ENCODE data around the gene SV2C. TPM values are rescaled to one million over a fixed set of nuclear protein-coding genes. Genes with fewer than 3 reads are reported as not detected.

SV2C gene
- polyA plus RNA-seq, 1 donor (not counting 4 experiments of a cell fraction or from before 2014, with no cell fraction given) = 0.34 TPM

DNA sequence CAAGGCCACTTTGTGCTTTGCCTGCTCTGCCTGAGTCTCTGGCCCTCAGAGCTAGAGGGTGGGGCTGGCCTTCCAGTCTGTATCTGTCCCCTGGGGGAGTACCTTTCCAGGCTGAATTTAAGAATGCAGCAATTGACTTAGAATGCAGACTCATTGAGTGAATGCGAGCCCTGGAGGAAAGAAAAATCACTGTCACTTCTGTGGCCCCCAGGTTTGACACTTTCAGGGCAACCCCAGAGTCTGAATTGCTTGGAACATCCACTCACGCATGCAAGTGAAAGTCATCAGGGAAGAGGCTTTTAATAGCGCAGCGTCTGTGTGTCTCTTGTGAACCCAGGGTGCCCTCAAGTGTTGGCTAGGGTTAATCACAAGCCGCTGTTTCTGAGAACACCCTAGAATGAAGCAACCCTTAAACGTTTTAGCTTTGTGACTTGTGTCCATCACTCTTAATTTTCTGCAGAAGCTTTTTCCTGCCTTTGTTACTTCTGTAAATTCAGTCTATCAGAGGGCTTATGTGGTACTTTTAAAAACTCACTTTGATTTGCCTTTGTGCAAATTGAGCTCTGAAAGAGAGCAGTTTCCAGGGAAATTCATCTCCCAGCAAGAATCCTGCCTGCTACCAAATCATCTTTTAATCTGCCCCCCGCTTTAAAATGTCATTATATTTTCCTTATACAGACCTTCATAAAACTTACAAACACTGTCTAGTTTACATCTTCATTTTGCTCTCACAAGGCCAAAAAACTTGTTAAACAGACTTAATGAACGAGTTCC lies 173.1 kb downstream of the SV2C start:
- Histone ChIP-seq H4K20me1 (ENCODE audit: control insufficient read depth, extremely low read depth, insufficient read depth, low read length) (no peaks in the 10 kb centered on the region), H3K9ac (ENCODE audit: control insufficient read depth, extremely low read depth, insufficient read depth, low read length) (no peak overlapping the region), H3K27ac (ENCODE audit: control insufficient read depth, insufficient read depth, low read length) (no peak overlapping the region), H3K27me3 (ENCODE audit: control insufficient read depth, extremely low read depth, insufficient read depth, low read length) (peaks cover 10% of the 10 kb centered on the region), H3K4me1 (ENCODE audit: control insufficient read depth, extremely low read depth, insufficient read depth, low read length) (no peaks in the 10 kb centered on the region), H3K79me2 (ENCODE audit: control insufficient read depth, insufficient read depth, low read length) (no peaks in the 10 kb centered on the region), H3K9me3 (ENCODE audit: control insufficient read depth, low read depth, low read length) (no peaks in the 10 kb centered on the region), H3K9me1 (ENCODE audit: control insufficient read depth, extremely low read depth, insufficient read depth, low read length) (no peaks in the 10 kb centered on the region), H3K36me3 (ENCODE audit: control insufficient read depth in 2 of 2, extremely low read depth in 1 of 2, insufficient read depth in 2 of 2, low read length in 2 of 2) (no peaks in the 10 kb centered on the region), H3K4me2 (ENCODE audit: control insufficient read depth, extremely low read depth, insufficient read depth, low read depth, low read length) (peak overlapping the region; percentile 27), H2AFZ (ENCODE audit: control insufficient read depth, low read length) (no peak overlapping the region), H3K4me3 (ENCODE audit: control insufficient read depth in 2 of 3, extremely low read depth in 1 of 3, insufficient read depth in 2 of 3, low read depth in 1 of 3, low read length in 3 of 3) (no peak overlapping the region)
- TF ChIP-seq EZH2 (IDR thresholded peaks at IDR 0.05; ENCODE audit: low read length) = no peak
- TF ChIP-seq, protein P1, sequence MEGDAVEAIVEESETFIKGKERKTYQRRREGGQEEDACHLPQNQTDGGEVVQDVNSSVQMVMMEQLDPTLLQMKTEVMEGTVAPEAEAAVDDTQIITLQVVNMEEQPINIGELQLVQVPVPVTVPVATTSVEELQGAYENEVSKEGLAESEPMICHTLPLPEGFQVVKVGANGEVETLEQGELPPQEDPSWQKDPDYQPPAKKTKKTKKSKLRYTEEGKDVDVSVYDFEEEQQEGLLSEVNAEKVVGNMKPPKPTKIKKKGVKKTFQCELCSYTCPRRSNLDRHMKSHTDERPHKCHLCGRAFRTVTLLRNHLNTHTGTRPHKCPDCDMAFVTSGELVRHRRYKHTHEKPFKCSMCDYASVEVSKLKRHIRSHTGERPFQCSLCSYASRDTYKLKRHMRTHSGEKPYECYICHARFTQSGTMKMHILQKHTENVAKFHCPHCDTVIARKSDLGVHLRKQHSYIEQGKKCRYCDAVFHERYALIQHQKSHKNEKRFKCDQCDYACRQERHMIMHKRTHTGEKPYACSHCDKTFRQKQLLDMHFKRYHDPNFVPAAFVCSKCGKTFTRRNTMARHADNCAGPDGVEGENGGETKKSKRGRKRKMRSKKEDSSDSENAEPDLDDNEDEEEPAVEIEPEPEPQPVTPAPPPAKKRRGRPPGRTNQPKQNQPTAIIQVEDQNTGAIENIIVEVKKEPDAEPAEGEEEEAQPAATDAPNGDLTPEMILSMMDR (optimal IDR thresholded peaks at IDR 0.05 in 1 of 3, IDR thresholded peaks at IDR 0.05 in 1 of 3, conservative IDR thresholded peaks at IDR 0.05 in 1 of 3; ENCODE audit: extremely low read depth in 1 of 3, insufficient read depth in 2 of 3, low read length in 3 of 3) = peak; percentile 78 to 88 (median 82)
- DNase-seq (ENCODE audit: low read depth, low spot score) (peak; percentile 19), FAIRE-seq (peak; percentile 94)
- dilution Hi-C loops (cut with MboI; ENCODE audit: extremely low pct_ligation_motif_present, low sequenced_read_pairs) = no loop called here

DNA sequence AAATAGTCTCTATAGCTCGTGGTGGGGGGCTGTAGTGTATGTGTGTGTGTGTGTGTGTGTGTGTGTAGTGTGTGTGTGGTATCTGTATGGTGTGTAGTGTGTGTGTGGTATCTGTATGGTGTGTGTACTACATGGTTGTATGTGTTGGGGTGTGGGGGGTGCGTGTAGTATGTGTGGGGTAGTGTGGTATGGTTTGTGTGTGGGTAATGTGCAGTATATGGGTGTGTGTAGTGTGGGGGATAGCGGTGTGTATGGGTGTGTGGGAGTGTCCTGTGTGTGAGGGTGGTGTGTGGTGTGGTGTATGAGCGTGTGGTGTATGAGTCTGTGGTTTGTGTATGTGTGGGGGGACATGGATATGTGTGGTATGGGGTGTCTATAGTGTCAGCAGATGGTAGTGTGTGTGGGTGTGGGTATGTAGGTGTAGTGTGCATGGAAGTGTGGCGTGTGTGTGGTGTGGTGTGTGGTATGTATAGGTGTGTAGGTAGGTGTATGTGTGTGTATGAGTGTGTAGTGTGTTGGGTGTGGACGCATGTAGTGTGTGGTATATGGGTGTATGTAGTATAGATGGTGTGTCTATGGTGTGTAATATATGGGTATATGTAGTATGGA lies 174.1 kb downstream of the SV2C start:
- H4K20me1 ChIP-seq (ENCODE audit: control insufficient read depth, extremely low read depth, insufficient read depth, low read length) = no peaks in the 10 kb centered on the region
- no peaks in the 10 kb centered on the region for H3K36me3 ChIP-seq (ENCODE audit: control insufficient read depth in 2 of 2, extremely low read depth in 1 of 2, insufficient read depth in 2 of 2, low read length in 2 of 2)
- no peaks in the 10 kb centered on the region for H3K9me3 ChIP-seq (ENCODE audit: control insufficient read depth, low read depth, low read length)
- H3K27ac ChIP-seq (ENCODE audit: control insufficient read depth, insufficient read depth, low read length) = no peak overlapping the region
- H3K4me1 ChIP-seq (ENCODE audit: control insufficient read depth, extremely low read depth, insufficient read depth, low read length) = no peaks in the 10 kb centered on the region
- TF ChIP-seq, protein P1 (optimal IDR thresholded peaks at IDR 0.05 in 1 of 3, IDR thresholded peaks at IDR 0.05 in 1 of 3, conservative IDR thresholded peaks at IDR 0.05 in 1 of 3; ENCODE audit: extremely low read depth in 1 of 3, insufficient read depth in 2 of 3, low read length in 3 of 3) = no peak
- no peak for TF ChIP-seq EZH2 (IDR thresholded peaks at IDR 0.05; ENCODE audit: low read length)
- dilution Hi-C loops (cut with MboI; ENCODE audit: extremely low pct_ligation_motif_present, low sequenced_read_pairs) = no loop called here
- no peaks in the 10 kb centered on the region for H3K9me1 ChIP-seq (ENCODE audit: control insufficient read depth, extremely low read depth, insufficient read depth, low read length)
- no peak overlapping the region for H3K4me2 ChIP-seq (ENCODE audit: control insufficient read depth, extremely low read depth, insufficient read depth, low read depth, low read length)
- no peaks in the 10 kb centered on the region for H3K79me2 ChIP-seq (ENCODE audit: control insufficient read depth, insufficient read depth, low read length)
- no peak for DNase-seq (ENCODE audit: low read depth, low spot score)
- H3K9ac ChIP-seq (ENCODE audit: control insufficient read depth, extremely low read depth, insufficient read depth, low read length) = no peak overlapping the region
- peaks cover 10% of the 10 kb centered on the region for H3K27me3 ChIP-seq (ENCODE audit: control insufficient read depth, extremely low read depth, insufficient read depth, low read length)
- no peak overlapping the region for H3K4me3 ChIP-seq (ENCODE audit: control insufficient read depth in 2 of 3, extremely low read depth in 1 of 3, insufficient read depth in 2 of 3, low read depth in 1 of 3, low read length in 3 of 3)
- no peak overlapping the region for H2AFZ ChIP-seq (ENCODE audit: control insufficient read depth, low read length)
- FAIRE-seq = no peak

Measured in keratinocyte (primary cell).